Psoas muscle (tissue), 8 donors: ENCODE data around the gene PRELP. TPM values are rescaled to one million over a fixed set of nuclear protein-coding genes. Genes with fewer than 3 reads are reported as not detected.

Source experiments
- ATAC-seq, 4 donors: fragments of 200-7000 bp; cut with Tn5 transposase; one replicate each; pipeline ENCODE4 v1.9.1; 2020; ENCODE audit warnings: moderate library complexity in 3 of 4, mild to moderate bottlenecking in 2 of 4
- DNase-seq, 2 donors: peaks; one replicate each; pipeline ENCODE4 v3.0.0-alpha.2; 2020
- H3K27ac ChIP-seq: fragments of 200-600 bp; one replicate; pipeline ENCODE4 v1.8.0; 2022
- H3K27me3 ChIP-seq, 3 donors: fragments of 200-600 bp in 1 of 3; one replicate each; pipeline versions ENCODE4 v1.6.1 to v1.8.0; 2013 to 2022; ENCODE audit warnings: low read length in 2 of 3, mild to moderate bottlenecking in 2 of 3, moderate library complexity in 1 of 3; ENCODE audit not compliant: insufficient read depth in 3 of 3
- H3K36me3 ChIP-seq, 2 donors: fragments of 200-600 bp in 1 of 2; one replicate each; pipeline versions ENCODE4 v1.6.1 to v1.8.0; 2013 to 2022; ENCODE audit warnings: low read depth in 1 of 2, mild to moderate bottlenecking in 1 of 2, moderate library complexity in 1 of 2; ENCODE audit not compliant: insufficient read depth in 1 of 2
- H3K4me1 ChIP-seq: fragments of 200-600 bp; one replicate; pipeline ENCODE4 v1.8.0; 2022
- H3K4me3 ChIP-seq: fragments of 200-600 bp; one replicate; pipeline ENCODE4 v1.8.0; 2022; ENCODE audit warnings: mild to moderate bottlenecking
- H3K9me3 ChIP-seq: fragments of 200-600 bp; one replicate; pipeline ENCODE4 v1.8.0; 2022
- WGBS, 3 donors: extraction: QIAGEN DNeasy Blood & Tissue Kit; methylation state at CpG; one replicate each; pipeline versions ENCODE4 v1.1.6 to v1.1.7; 2013; 5-methylcytosine and 5-hydroxymethylcytosine counted together
- intact Hi-C, 2 donors: fragments of 100-400 bp; cut with DNase I; formaldehyde crosslinking; loops; one replicate each; pipeline versions ENCODE4 v1.11.0 to v1.14.2; 2022
- polyA plus RNA-seq, 3 donors: library from polyadenylated mRNA; stranded (reverse); fragments of 200-250 nt; gene quantifications; one replicate each; pipeline ENCODE4 v1.2.3, GENCODE V29; 2013
- total RNA-seq, 4 donors: library from RNA; stranded (reverse); fragmentation: NEBNext Ultra II Directional in 2 of 4; extraction: Animal tissue kit (Norgen Biotek cat#: 25700) in 2 of 4; gene quantifications; one replicate each; pipeline versions ENCODE4 v1.2.1 to v1.2.4, GENCODE V29; 2021 to 2023
- TF ChIP-seq, protein P1 (sequence below): fragments of 200-600 bp; IDR thresholded peaks from one replicate; pipeline ENCODE4 v1.8.0; 2022; ENCODE audit warnings: antibody characterized with exemption
- donor health status: healthy with polysubstance abuse.
- donor health status: DM: no; HTN: no; CAD: no; lungs with moderate emphysema.
- donor health status: Bipolar disorder and iron deficiency.
- donor health status: healthy.
- donor health status: DM: yes; HTN: yes; CAD: no.
- donor health status: DM: no; HTN: no; CAD: no.
- donor health status: DM: no; HTN: no; CAD: no.
- donor health status: DM: yes; HTN: yes; CAD: no.

PRELP gene
- total and polyA plus RNA-seq, 7 donors, result 3.0 to 20.6 (median 6.6) TPM

- 90 to 96% (median 95%) methylated on average over 3 of the region's 3 CpGs for WGBS, 3 donors
- no peaks in the 10 kb centered on the region for H3K9me3 ChIP-seq
- no peak overlapping the region for H3K4me3 ChIP-seq
- no peaks in the 10 kb centered on the region for H3K27me3 ChIP-seq
- intact Hi-C loops, result no loop called here
- no peak for DNase-seq
- TF ChIP-seq, protein P1, sequence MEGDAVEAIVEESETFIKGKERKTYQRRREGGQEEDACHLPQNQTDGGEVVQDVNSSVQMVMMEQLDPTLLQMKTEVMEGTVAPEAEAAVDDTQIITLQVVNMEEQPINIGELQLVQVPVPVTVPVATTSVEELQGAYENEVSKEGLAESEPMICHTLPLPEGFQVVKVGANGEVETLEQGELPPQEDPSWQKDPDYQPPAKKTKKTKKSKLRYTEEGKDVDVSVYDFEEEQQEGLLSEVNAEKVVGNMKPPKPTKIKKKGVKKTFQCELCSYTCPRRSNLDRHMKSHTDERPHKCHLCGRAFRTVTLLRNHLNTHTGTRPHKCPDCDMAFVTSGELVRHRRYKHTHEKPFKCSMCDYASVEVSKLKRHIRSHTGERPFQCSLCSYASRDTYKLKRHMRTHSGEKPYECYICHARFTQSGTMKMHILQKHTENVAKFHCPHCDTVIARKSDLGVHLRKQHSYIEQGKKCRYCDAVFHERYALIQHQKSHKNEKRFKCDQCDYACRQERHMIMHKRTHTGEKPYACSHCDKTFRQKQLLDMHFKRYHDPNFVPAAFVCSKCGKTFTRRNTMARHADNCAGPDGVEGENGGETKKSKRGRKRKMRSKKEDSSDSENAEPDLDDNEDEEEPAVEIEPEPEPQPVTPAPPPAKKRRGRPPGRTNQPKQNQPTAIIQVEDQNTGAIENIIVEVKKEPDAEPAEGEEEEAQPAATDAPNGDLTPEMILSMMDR, result no peak
- H3K4me1 ChIP-seq, result no peaks in the 10 kb centered on the region
- no peak for ATAC-seq
- H3K27ac ChIP-seq, result no peak overlapping the region
- H3K36me3 ChIP-seq, result no peaks in the 10 kb centered on the region
Measured at GRCh38 chr1:203528063-203528462, 52.5 kb downstream of the PRELP start.

GRCh38 chr1:203528976-203529835 lies 53.6 kb downstream of the PRELP start:
- no peaks in the 10 kb centered on the region for H3K27me3 ChIP-seq
- H3K4me3 ChIP-seq, result no peak overlapping the region
- 69 to 85% (median 77%) methylated on average over 6 of the region's 6 CpGs for WGBS, 3 donors
- no peaks in the 10 kb centered on the region for H3K36me3 ChIP-seq
- H3K9me3 ChIP-seq, result no peaks in the 10 kb centered on the region
- intact Hi-C loops, result no loop called here
- DNase-seq (no peak), ATAC-seq (no peak)
- no peaks in the 10 kb centered on the region for H3K4me1 ChIP-seq
- TF ChIP-seq, protein P1, result no peak
- H3K27ac ChIP-seq, result no peak overlapping the region

DNA sequence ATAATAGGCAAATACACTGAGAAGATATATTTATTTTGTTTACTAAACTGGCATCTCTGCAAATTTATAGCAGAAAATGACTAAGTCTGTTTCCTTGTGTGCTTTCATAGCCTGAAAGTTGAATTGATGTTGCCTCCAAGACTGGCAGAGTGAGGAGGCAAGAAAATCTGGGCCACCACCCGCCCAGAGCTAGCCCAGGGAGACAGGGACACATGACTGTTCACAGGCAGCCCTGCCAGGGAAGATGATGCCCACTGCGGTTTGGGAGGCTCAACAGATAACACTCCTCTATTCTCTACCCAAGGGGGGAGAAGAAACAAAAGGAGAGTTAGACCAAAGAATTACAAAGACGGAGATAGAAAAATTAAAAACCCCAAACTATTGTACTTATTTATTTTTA lies 55.5 kb downstream of the PRELP start:
- DNase-seq (no peak), ATAC-seq (no peak)
- Histone ChIP-seq H3K36me3 (no peaks in the 10 kb centered on the region), H3K4me1 (peaks cover 8% of the 10 kb centered on the region), H3K27ac (no peak overlapping the region), H3K9me3 (no peaks in the 10 kb centered on the region), H3K4me3 (no peak overlapping the region), H3K27me3 (no peaks in the 10 kb centered on the region)
- intact Hi-C loops, result no loop called here
- TF ChIP-seq, protein P1, result no peak
- WGBS, 3 donors, result 79 to 91% (median 83%) methylated on average over 3 of the region's 3 CpGs

DNA sequence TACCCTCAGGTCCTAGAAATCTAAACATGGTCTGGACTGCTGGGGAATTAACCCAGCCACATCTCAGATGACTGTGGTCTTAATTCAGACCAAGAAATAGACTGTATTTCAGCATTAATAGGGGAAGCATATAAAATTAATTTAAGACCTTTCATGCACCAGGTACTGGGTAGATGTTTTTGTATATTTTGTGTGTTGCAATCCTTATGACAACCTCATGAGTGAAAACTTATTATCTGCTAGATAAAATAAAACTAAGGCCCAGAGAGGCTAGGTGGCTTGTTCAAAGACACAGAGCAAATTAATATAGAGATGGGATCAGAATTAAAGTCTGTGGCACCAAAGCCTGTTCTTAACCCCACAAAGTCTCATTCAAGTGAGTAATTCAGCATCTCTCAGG lies 58.4 kb downstream of the PRELP start:
- DNase-seq (no peak), ATAC-seq (no peak)
- Histone ChIP-seq H3K36me3 (no peaks in the 10 kb centered on the region), H3K4me3 (no peak overlapping the region), H3K4me1 (peaks cover 19% of the 10 kb centered on the region), H3K27me3 (no peaks in the 10 kb centered on the region), H3K27ac (no peak overlapping the region), H3K9me3 (no peaks in the 10 kb centered on the region)
- TF ChIP-seq, protein P1, result no peak
- intact Hi-C loops, result no loop called here
